IPS DF 4.7 (cell line): ENCODE results near the gene FLNB.

ENCODE experiments used
- DNase-seq: peaks from one replicate; pipeline ENCODE4 v3.0.0-alpha.2; 2013; ENCODE audit warnings: low spot score; ENCODE audit errors: extremely low read depth

The FLNB gene

GRCh38 chr3:58102976-58103451 lies 94.8 kb downstream of the FLNB start:
- DNase-seq = no peak

- DNase-seq = no peak
Measured at GRCh38 chr3:58104151-58104550, 95.9 kb downstream of the FLNB start.

- DNase-seq = no peak
Measured at GRCh38 chr3:58104712-58105111, 96.5 kb downstream of the FLNB start.

GRCh38 chr3:58105196-58105595 lies 97.0 kb downstream of the FLNB start:
- no peak for DNase-seq

GRCh38 chr3:58106061-58106460 lies 97.8 kb downstream of the FLNB start:
- no peak for DNase-seq

GRCh38 chr3:58106640-58107039 lies 98.4 kb downstream of the FLNB start:
- no peak for DNase-seq

GRCh38 chr3:58107597-58107996 lies 99.4 kb downstream of the FLNB start:
- no peak for DNase-seq

- DNase-seq = no peak
Measured at GRCh38 chr3:58109752-58110151, 101.5 kb downstream of the FLNB start.

- DNase-seq = no peak
Measured at GRCh38 chr3:58111513-58112184, 103.4 kb downstream of the FLNB start.

GRCh38 chr3:58112185-58112535 lies 103.9 kb downstream of the FLNB start:
- DNase-seq = no peak

GRCh38 chr3:58115175-58115574 lies 107.0 kb downstream of the FLNB start:
- DNase-seq = no peak

GRCh38 chr3:58116161-58116955 lies 108.1 kb downstream of the FLNB start:
- DNase-seq = no peak

- DNase-seq = no peak
Measured at GRCh38 chr3:58116985-58117384, 108.8 kb downstream of the FLNB start.

- DNase-seq = no peak
Measured at GRCh38 chr3:58117561-58118181, 109.4 kb downstream of the FLNB start.

GRCh38 chr3:58119186-58119585 lies 111.0 kb downstream of the FLNB start:
- no peak for DNase-seq

- DNase-seq = no peak
Measured at GRCh38 chr3:58120075-58120812, 112.0 kb downstream of the FLNB start.

GRCh38 chr3:58121183-58121582 lies 113.0 kb downstream of the FLNB start:
- DNase-seq = no peak

- DNase-seq = no peak
Measured at GRCh38 chr3:58122936-58123700, 114.9 kb downstream of the FLNB start.

- DNase-seq = no peak
Measured at GRCh38 chr3:58124387-58124786, 116.2 kb downstream of the FLNB start.

GRCh38 chr3:58129041-58129770 lies 121.0 kb downstream of the FLNB start:
- DNase-seq = no peak
